OCI-LY7 (cell line): ENCODE measurements around the gene RHOG. TPM values are rescaled to one million over a fixed set of nuclear protein-coding genes. Genes with fewer than 3 reads are reported as not detected.

Experiments used
- BruUV-seq: library from RNA; stranded (reverse); fragments of 400-500 nt; replicated peaks from 2 replicates; lab custom pipeline; 2021; lab: Mats Ljungman, UMichigan
- CTCF ChIA-PET: fragments of 300-600 bp; sonication (Branson Sonifier 250); formaldehyde crosslinking; loops from one replicate; lab custom pipeline; 2022; ENCODE audit warnings: antibody characterized with exemption; ENCODE audit not compliant: unreplicated experiment; lab: Charles Lee
- POLR2A ChIA-PET: fragments of 300-600 bp; sonication (Branson Sonifier 250); formaldehyde crosslinking; loops from one replicate; lab custom pipeline; 2022; ENCODE audit warnings: antibody characterized with exemption; lab: Charles Lee
- DNase-seq: peaks from one replicate; pipeline ENCODE4 v3.0.0-alpha.2; 2015; ENCODE audit warnings: low spot score
- H2AFZ ChIP-seq: fragments of 200-600 bp; sonication (generic), shearing (Covaris generic); 2 replicates; pipeline ENCODE4 v1.6.1; 2014; ENCODE audit warnings: mild to moderate bottlenecking, antibody characterized with exemption, low read length, moderate library complexity
- H3K27ac ChIP-seq: fragments of 200-600 bp; sonication (generic); 2 replicates; pipeline ENCODE4 v1.5.1; 2014; ENCODE audit warnings: mixed run types, low read depth, mild to moderate bottlenecking, moderate library complexity, low read length, inconsistent platforms; ENCODE audit not compliant: poor library complexity, severe bottlenecking
- H3K36me3 ChIP-seq: fragments of 200-600 bp; sonication (generic); 2 replicates; pipeline ENCODE4 v1.6.1; 2014; ENCODE audit warnings: mild to moderate bottlenecking, antibody characterized with exemption, low read length, moderate library complexity, mixed read lengths; ENCODE audit not compliant: insufficient read depth
- H3K4me1 ChIP-seq: fragments of 200-600 bp; sonication (generic); 2 replicates; pipeline ENCODE4 v1.5.1; 2014; ENCODE audit warnings: mild to moderate bottlenecking, low read length; ENCODE audit not compliant: insufficient read depth, poor library complexity, severe bottlenecking
- H3K4me2 ChIP-seq: fragments of 200-600 bp; sonication (generic); 2 replicates; pipeline ENCODE4 v1.6.1; 2014; ENCODE audit warnings: mild to moderate bottlenecking, low read length
- H3K4me3 ChIP-seq: fragments of 200-600 bp; sonication (generic); 2 replicates; pipeline ENCODE4 v1.5.1; 2014; ENCODE audit warnings: mild to moderate bottlenecking, low read depth, low read length; ENCODE audit not compliant: poor library complexity, severe bottlenecking
- H3K79me2 ChIP-seq: fragments of 200-600 bp; sonication (generic); 2 replicates; pipeline ENCODE4 v1.6.1; 2016; ENCODE audit warnings: low read depth, mild to moderate bottlenecking, low read length, moderate library complexity, mixed read lengths; ENCODE audit not compliant: insufficient read depth
- H3K9me2 ChIP-seq: fragments of 200-600 bp; sonication (generic); 2 replicates; pipeline ENCODE4 v1.6.1; 2016; ENCODE audit warnings: mild to moderate bottlenecking, low read length, mixed read lengths; ENCODE audit not compliant: insufficient read depth
- H3K9me3 ChIP-seq: fragments of 200-600 bp; sonication (generic); 2 replicates; pipeline ENCODE4 v1.6.1; 2014; ENCODE audit warnings: mild to moderate bottlenecking, mixed run types, low read length, mixed read lengths
- H4K20me1 ChIP-seq: fragments of 200-600 bp; sonication (generic); 2 replicates; pipeline ENCODE4 v1.6.1; 2014; ENCODE audit warnings: mild to moderate bottlenecking, antibody characterized with exemption, low read length, moderate library complexity, mixed read lengths; ENCODE audit not compliant: insufficient read depth
- EZH2phosphoT487 ChIP-seq: fragments of 200-600 bp; sonication (generic); IDR thresholded peaks from 2 replicates; pipeline ENCODE4 v1.6.1; 2018; ENCODE audit warnings: low read depth, borderline replicate concordance, mild to moderate bottlenecking, mixed run types, antibody characterized with exemption, low read length, moderate library complexity, mixed read lengths
- intact Hi-C: fragments of 100-400 bp; cut with micrococcal nuclease; formaldehyde crosslinking; loops from one replicate; pipeline ENCODE4 v1.10.0; 2022; ENCODE audit not compliant: unreplicated experiment
- total RNA-seq, 2 experiments: library from RNA; depleted of rRNA in 1 of 2; stranded (reverse); fragments of >200 nt in 1 of 2; shearing (Covaris generic) in 1 of 2; gene quantifications; 2 replicates each; pipeline ENCODE4 v1.2.3, GENCODE V29; 2014 to 2022
- TF ChIP-seq, protein P1 (sequence below): fragments of 200-600 bp; sonication (generic); conservative IDR thresholded peaks from 2 replicates; pipeline ENCODE4 v1.5.1; 2014; ENCODE audit warnings: mild to moderate bottlenecking, antibody characterized with exemption, low read length, moderate library complexity, mixed read lengths

The RHOG gene
- total RNA-seq, 2 experiments from 2014 or later = 26.2 to 57.8 TPM

DNA sequence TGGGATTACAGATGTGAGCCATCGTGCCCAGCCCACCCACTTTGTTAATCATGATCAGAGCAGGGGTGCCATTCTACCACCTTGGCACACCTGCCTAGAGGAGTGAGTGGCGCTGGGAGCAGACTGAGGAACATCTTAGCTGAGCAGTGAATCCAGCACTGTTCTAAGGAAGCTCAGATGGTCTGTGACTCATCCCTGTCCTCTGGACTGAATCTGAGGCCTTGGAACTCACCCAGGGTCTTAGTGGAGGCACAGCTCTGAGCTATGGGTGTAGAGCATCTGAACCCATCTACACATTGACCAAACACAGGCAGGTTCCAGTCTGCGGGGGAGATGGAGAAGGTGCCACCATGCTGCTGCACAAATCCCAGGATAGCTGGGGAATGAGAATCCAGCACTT, 17.5 kb downstream of the RHOG start:
- BruUV-seq = no TSS peak
- H3K4me3 ChIP-seq = no peak overlapping the region
- CTCF ChIA-PET = interaction anchor here (1.0 kb wide), 1 partner anchor 9 kb away, joined by 3 read pairs; no protein-coding TSS in a partner anchor

DNA sequence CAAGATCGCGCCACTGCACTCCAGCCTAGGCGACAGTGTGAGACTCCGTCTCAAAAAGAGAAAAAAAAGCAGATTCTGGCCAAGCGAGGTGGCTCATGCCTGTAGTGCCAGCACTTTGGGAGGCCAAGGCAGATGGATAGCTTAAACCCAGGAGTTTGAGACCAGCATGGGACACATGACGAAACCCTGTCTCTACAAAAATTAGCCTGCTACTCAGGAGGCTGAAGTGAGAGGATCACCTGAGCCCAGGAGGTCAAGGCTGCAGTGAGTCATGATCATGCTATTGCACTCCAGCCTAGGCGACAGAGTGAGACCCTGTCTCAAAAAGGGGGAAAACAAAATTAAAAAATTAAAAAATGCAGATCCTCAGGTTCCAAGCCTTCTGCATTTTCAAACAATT, 18.4 kb downstream of the RHOG start:
- BruUV-seq = no TSS peak
- POLR2A ChIA-PET = interaction anchor here (0.5 kb wide), 1 partner anchor 42 kb away, joined by 7 read pairs; no protein-coding TSS in a partner anchor

More for the DNA sequence above, 17.5 kb downstream of the RHOG start:
- Histone ChIP-seq H3K4me1 (no peaks in the 10 kb centered on the region), H4K20me1 (no peaks in the 10 kb centered on the region), H3K9me2 (no peaks in the 10 kb centered on the region), H3K36me3 (peaks cover 43% of the 10 kb centered on the region; the same call in 1 of the 2 replicates), H3K79me2 (no peaks in the 10 kb centered on the region), H3K27ac (no peak overlapping the region), H3K4me2 (no peak overlapping the region), H2AFZ (no peak overlapping the region), H3K9me3 (no peaks in the 10 kb centered on the region)
- intact Hi-C loops = no loop called here
- TF ChIP-seq, protein P1, sequence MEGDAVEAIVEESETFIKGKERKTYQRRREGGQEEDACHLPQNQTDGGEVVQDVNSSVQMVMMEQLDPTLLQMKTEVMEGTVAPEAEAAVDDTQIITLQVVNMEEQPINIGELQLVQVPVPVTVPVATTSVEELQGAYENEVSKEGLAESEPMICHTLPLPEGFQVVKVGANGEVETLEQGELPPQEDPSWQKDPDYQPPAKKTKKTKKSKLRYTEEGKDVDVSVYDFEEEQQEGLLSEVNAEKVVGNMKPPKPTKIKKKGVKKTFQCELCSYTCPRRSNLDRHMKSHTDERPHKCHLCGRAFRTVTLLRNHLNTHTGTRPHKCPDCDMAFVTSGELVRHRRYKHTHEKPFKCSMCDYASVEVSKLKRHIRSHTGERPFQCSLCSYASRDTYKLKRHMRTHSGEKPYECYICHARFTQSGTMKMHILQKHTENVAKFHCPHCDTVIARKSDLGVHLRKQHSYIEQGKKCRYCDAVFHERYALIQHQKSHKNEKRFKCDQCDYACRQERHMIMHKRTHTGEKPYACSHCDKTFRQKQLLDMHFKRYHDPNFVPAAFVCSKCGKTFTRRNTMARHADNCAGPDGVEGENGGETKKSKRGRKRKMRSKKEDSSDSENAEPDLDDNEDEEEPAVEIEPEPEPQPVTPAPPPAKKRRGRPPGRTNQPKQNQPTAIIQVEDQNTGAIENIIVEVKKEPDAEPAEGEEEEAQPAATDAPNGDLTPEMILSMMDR = no peak
- no peak for TF ChIP-seq EZH2phosphoT487
- DNase-seq = no peak
- POLR2A ChIA-PET = no interaction called here

DNA sequence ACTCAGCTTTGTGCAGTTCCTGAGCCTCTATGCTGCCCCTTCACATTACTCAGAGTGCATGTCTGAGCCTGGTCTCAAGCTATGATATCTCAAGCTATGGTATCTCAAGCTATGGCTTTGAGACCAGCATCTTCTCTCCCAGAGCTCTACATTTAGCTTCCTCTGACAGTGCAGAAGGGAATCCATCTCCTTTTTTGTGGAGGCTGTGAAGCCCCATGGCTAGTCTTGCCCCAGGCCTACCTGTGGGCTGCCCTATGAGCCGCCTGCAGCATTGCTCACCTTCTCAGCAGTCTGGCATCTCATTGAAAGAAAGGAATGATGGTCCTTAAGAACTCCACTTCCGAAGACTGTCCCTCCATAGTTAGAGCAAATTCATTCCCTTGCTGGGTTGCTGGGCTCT, 19.8 kb downstream of the RHOG start:
- no peaks in the 10 kb centered on the region for H3K79me2 ChIP-seq
- ChIA-PET POLR2A (interaction anchor here (0.6 kb wide), 1 partner anchor 10 kb away, joined by 3 read pairs; no protein-coding TSS in a partner anchor), CTCF (interaction anchor here (0.5 to 0.8 kb wide), 2 partner anchors 11 to 45 kb away, joined by 3 read pairs; no protein-coding TSS in a partner anchor)
- H3K9me3 ChIP-seq = no peaks in the 10 kb centered on the region
- no TSS peak for BruUV-seq
- TF ChIP-seq, protein P1 = no peak
- no peak overlapping the region for H3K4me2 ChIP-seq
- no peaks in the 10 kb centered on the region for H3K9me2 ChIP-seq
- DNase-seq = no peak
- no peak overlapping the region for H2AFZ ChIP-seq
- H3K27ac ChIP-seq = no peak overlapping the region
- H3K4me1 ChIP-seq = no peaks in the 10 kb centered on the region
- intact Hi-C loops = no loop called here
- no peaks in the 10 kb centered on the region for H4K20me1 ChIP-seq
- no peak overlapping the region for H3K4me3 ChIP-seq
- peaks cover 21% of the 10 kb centered on the region; the same call in 1 of the 2 replicates for H3K36me3 ChIP-seq

More for the DNA sequence above, 18.4 kb downstream of the RHOG start:
- Histone ChIP-seq H3K79me2 (no peaks in the 10 kb centered on the region), H3K27ac (no peak overlapping the region), H3K4me2 (no peak overlapping the region), H3K9me2 (no peaks in the 10 kb centered on the region), H2AFZ (no peak overlapping the region), H3K9me3 (no peaks in the 10 kb centered on the region), H3K4me1 (no peaks in the 10 kb centered on the region), H4K20me1 (no peaks in the 10 kb centered on the region), H3K4me3 (no peak overlapping the region), H3K36me3 (peaks cover 34% of the 10 kb centered on the region; the same call in 1 of the 2 replicates)
- intact Hi-C loops = no loop called here
- CTCF ChIA-PET = no interaction called here
- no peak for DNase-seq
- TF ChIP-seq, protein P1 = no peak
- no peak for TF ChIP-seq EZH2phosphoT487
